ENCODE measurements around the gene GCGR.

GCGR gene

GRCh38 chr17:81852237-81852636 is 48.3 kb downstream of the GCGR start:
- DNase-seq, result no peak

GRCh38 chr17:81854974-81855774 is 51.2 kb downstream of the GCGR start:
- DNase-seq, result no peak

- no peak for DNase-seq
Measured at GRCh38 chr17:81858170-81858966, 54.4 kb downstream of the GCGR start.

GRCh38 chr17:81858967-81859905 is 55.3 kb downstream of the GCGR start:
- no peak for DNase-seq

- DNase-seq, result no peak
Measured at GRCh38 chr17:81859906-81860755, 56.2 kb downstream of the GCGR start, which contains the start of gene P4HB. TSS of gene P4HB (minus strand) at chr17:81860535. CDS start at chr17:81860471, 64 bp downstream.

GRCh38 chr17:81860756-81861568 is 57.0 kb downstream of the GCGR start:
- DNase-seq, result peak; percentile 100

GRCh38 chr17:81863123-81863675 is 59.2 kb downstream of the GCGR start:
- DNase-seq, result no peak

Measured in COR-L47 (cell line).